Activated CD8-positive, alpha-beta memory T cell treated with anti-CD3 and anti-CD28 coated beads for 48 hours (primary cell): Measurements from ENCODE around the gene FCGR3A.

ENCODE experiments used
- DNase-seq, 3 experiments: peaks; one replicate each; pipeline ENCODE4 v3.0.0-alpha.2; 2020; ENCODE audit warnings: low read depth in 2 of 3, low spot score in 2 of 3

FCGR3A gene

GRCh38 chr1:161505686-161506085, 43.9 kb downstream of the FCGR3A start:
- no peak for DNase-seq

DNA sequence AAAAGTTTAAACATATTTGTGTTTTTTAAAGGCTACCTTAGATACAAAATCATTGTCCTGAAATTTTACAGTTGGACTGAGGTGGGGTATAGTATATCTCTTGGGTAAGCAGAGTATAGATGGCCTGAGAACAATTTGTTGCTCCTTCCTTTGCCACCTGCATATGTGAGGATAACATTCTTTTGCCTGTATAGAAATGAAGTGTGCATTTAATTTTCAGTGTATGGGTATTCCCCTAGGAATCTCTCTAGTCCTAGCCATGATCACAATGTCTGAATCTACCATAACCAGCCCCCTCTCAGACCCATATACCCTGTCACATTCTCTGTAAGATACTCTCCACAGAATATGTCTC, 46.2 kb downstream of the FCGR3A start:
- DNase-seq: no peak

GRCh38 chr1:161502641-161503393, 46.8 kb downstream of the FCGR3A start:
- no peak for DNase-seq

- DNase-seq: no peak
Measured at GRCh38 chr1:161502181-161502580, 47.4 kb downstream of the FCGR3A start.

- no peak for DNase-seq
Measured at GRCh38 chr1:161501234-161501633, 48.4 kb downstream of the FCGR3A start.

- no peak for DNase-seq
Measured at GRCh38 chr1:161499099-161500039, 50.2 kb downstream of the FCGR3A start.

- DNase-seq: no peak
Measured at GRCh38 chr1:161498646-161499045, 51.0 kb downstream of the FCGR3A start.

- DNase-seq: no peak
Measured at GRCh38 chr1:161497961-161498360, 51.7 kb downstream of the FCGR3A start.

DNA sequence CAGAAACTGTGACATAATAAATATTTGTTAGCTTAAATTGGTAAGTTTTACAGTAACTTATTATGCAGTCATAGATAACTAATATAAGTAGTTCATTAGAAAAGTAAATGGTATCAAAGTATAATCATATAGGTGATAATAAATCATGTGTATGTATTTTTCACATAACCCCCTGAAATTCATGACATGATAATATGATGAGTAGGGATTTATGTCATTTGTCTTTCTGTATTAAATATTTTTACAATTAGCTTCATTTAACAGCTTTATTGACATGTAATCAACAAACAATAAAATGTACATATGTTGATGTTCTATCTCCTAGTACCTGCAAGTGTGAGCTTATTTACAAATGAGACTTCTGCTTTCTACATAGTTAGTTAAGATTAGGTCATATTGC, 54.1 kb downstream of the FCGR3A start:
- DNase-seq: no peak

- no peak for DNase-seq
Measured at GRCh38 chr1:161494091-161494735, 55.4 kb downstream of the FCGR3A start.

GRCh38 chr1:161492827-161493226, 56.8 kb downstream of the FCGR3A start:
- DNase-seq: no peak
